Measurements from ENCODE around the gene QKI.

Gene QKI

GRCh38 chr6:163486821-163487220, 72.3 kb downstream of the QKI start:
- H3K27me3 ChIP-seq (replicated peaks): no peaks in the 10 kb centered on the region
- DNase-seq: no peak
- H3K36me3 ChIP-seq (replicated peaks): no peaks in the 10 kb centered on the region
- H3K4me3 ChIP-seq (ENCODE audit: low read depth, low read length): no peak overlapping the region
- TF ChIP-seq CTCF (IDR thresholded peaks at IDR 0.05; ENCODE audit: low read depth, low read length, missing control alignments): no peak
- H3K27ac ChIP-seq: no peak overlapping the region
- in situ Hi-C loops (cut with HindIII; ENCODE audit: low pct_ligation_motif_present, low sequenced_read_pairs): no loop called here

GRCh38 chr6:163487606-163488005, 73.1 kb downstream of the QKI start:
- TF ChIP-seq CTCF (IDR thresholded peaks at IDR 0.05; ENCODE audit: low read depth, low read length, missing control alignments): no peak
- no peak overlapping the region for H3K27ac ChIP-seq
- H3K4me3 ChIP-seq (ENCODE audit: low read depth, low read length): no peak overlapping the region
- no peaks in the 10 kb centered on the region for H3K27me3 ChIP-seq (replicated peaks)
- H3K36me3 ChIP-seq (replicated peaks): no peaks in the 10 kb centered on the region
- in situ Hi-C loops (cut with HindIII; ENCODE audit: low pct_ligation_motif_present, low sequenced_read_pairs): no loop called here
- no peak for DNase-seq

- no peaks in the 10 kb centered on the region for H3K27me3 ChIP-seq (replicated peaks)
- no peaks in the 10 kb centered on the region for H3K36me3 ChIP-seq (replicated peaks)
- no peak for DNase-seq
- in situ Hi-C loops (cut with HindIII; ENCODE audit: low pct_ligation_motif_present, low sequenced_read_pairs): no loop called here
- TF ChIP-seq CTCF (IDR thresholded peaks at IDR 0.05; ENCODE audit: low read depth, low read length, missing control alignments): no peak
- H3K4me3 ChIP-seq (ENCODE audit: low read depth, low read length): no peak overlapping the region
- H3K27ac ChIP-seq: no peak overlapping the region
Measured at GRCh38 chr6:163489584-163489983, 75.1 kb downstream of the QKI start.

GRCh38 chr6:163490826-163491577, 76.5 kb downstream of the QKI start:
- Histone ChIP-seq H3K4me3 (ENCODE audit: low read depth, low read length) (no peak overlapping the region), H3K27ac (no peak overlapping the region), H3K27me3 (replicated peaks) (no peaks in the 10 kb centered on the region), H3K36me3 (replicated peaks) (no peaks in the 10 kb centered on the region)
- no peak for TF ChIP-seq CTCF (IDR thresholded peaks at IDR 0.05; ENCODE audit: low read depth, low read length, missing control alignments)
- in situ Hi-C loops (cut with HindIII; ENCODE audit: low pct_ligation_motif_present, low sequenced_read_pairs): no loop called here
- DNase-seq: peak; percentile 57

- Histone ChIP-seq H3K27ac (no peak overlapping the region), H3K27me3 (replicated peaks) (no peaks in the 10 kb centered on the region), H3K4me3 (ENCODE audit: low read depth, low read length) (no peak overlapping the region), H3K36me3 (replicated peaks) (no peaks in the 10 kb centered on the region)
- no peak for TF ChIP-seq CTCF (IDR thresholded peaks at IDR 0.05; ENCODE audit: low read depth, low read length, missing control alignments)
- in situ Hi-C loops (cut with HindIII; ENCODE audit: low pct_ligation_motif_present, low sequenced_read_pairs): no loop called here
- no peak for DNase-seq
Measured at GRCh38 chr6:163491737-163492300, 77.3 kb downstream of the QKI start.
